ENCODE results near the gene POU5F1.

GRCh38 chr6:31114541-31114878, 56.0 kb downstream of the POU5F1 start, which contains the start of gene PSORS1C1:
- no peak for TF ChIP-seq CTCF (conservative IDR thresholded peaks at IDR 0.05; ENCODE audit: low read depth, low read length)
- no peak for TF ChIP-seq EZH2phosphoT487 (IDR thresholded peaks at IDR 0.05; ENCODE audit: borderline replicate concordance, low read length)
